Panc1 (cell line): ENCODE measurements around the gene ACSM3.

Experiments used
- TF ChIP-seq, protein P1 (sequence below): fragments of 450-650 bp; IDR thresholded peaks from 2 replicates; pipeline ENCODE4 v1.5.1; 2017; ENCODE audit warnings: mild to moderate bottlenecking
- TF ChIP-seq, protein P2 (sequence below), 2 experiments: IDR thresholded peaks; 2 replicates each; pipeline ENCODE4 v1.6.1; 2011 to 2012; ENCODE audit warnings: low read depth in 2 of 2, control low read depth in 1 of 2, low read length in 1 of 2, mild to moderate bottlenecking in 1 of 2, moderate library complexity in 1 of 2; ENCODE audit not compliant: insufficient read depth in 1 of 2

- TF ChIP-seq, protein P1, sequence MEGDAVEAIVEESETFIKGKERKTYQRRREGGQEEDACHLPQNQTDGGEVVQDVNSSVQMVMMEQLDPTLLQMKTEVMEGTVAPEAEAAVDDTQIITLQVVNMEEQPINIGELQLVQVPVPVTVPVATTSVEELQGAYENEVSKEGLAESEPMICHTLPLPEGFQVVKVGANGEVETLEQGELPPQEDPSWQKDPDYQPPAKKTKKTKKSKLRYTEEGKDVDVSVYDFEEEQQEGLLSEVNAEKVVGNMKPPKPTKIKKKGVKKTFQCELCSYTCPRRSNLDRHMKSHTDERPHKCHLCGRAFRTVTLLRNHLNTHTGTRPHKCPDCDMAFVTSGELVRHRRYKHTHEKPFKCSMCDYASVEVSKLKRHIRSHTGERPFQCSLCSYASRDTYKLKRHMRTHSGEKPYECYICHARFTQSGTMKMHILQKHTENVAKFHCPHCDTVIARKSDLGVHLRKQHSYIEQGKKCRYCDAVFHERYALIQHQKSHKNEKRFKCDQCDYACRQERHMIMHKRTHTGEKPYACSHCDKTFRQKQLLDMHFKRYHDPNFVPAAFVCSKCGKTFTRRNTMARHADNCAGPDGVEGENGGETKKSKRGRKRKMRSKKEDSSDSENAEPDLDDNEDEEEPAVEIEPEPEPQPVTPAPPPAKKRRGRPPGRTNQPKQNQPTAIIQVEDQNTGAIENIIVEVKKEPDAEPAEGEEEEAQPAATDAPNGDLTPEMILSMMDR, result no peak
- TF ChIP-seq, protein P2, sequence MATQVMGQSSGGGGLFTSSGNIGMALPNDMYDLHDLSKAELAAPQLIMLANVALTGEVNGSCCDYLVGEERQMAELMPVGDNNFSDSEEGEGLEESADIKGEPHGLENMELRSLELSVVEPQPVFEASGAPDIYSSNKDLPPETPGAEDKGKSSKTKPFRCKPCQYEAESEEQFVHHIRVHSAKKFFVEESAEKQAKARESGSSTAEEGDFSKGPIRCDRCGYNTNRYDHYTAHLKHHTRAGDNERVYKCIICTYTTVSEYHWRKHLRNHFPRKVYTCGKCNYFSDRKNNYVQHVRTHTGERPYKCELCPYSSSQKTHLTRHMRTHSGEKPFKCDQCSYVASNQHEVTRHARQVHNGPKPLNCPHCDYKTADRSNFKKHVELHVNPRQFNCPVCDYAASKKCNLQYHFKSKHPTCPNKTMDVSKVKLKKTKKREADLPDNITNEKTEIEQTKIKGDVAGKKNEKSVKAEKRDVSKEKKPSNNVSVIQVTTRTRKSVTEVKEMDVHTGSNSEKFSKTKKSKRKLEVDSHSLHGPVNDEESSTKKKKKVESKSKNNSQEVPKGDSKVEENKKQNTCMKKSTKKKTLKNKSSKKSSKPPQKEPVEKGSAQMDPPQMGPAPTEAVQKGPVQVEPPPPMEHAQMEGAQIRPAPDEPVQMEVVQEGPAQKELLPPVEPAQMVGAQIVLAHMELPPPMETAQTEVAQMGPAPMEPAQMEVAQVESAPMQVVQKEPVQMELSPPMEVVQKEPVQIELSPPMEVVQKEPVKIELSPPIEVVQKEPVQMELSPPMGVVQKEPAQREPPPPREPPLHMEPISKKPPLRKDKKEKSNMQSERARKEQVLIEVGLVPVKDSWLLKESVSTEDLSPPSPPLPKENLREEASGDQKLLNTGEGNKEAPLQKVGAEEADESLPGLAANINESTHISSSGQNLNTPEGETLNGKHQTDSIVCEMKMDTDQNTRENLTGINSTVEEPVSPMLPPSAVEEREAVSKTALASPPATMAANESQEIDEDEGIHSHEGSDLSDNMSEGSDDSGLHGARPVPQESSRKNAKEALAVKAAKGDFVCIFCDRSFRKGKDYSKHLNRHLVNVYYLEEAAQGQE (IDR thresholded peaks at IDR 0.05; ENCODE audit: insufficient read depth in 1 of 2, low read depth in 2 of 2, low read length in 1 of 2), result no peak
These were observed 48.7 kb downstream of the ACSM3 start for GRCh38 chr16:20812510-20812909.
